GM18858 (cell line): ENCODE measurements around the gene LRBA.
"Not testable (repeated sequence)": the region's sequence is repeated elsewhere in the genome, so short reads cannot be mapped to it uniquely, and the experiment has no call there.

Experiments
- ATAC-seq: cut with Tn5 transposase; IDR thresholded peaks from one replicate; pipeline ENCODE4 v1.9.1; 2021; ENCODE audit not compliant: unreplicated experiment

Gene LRBA

GRCh38 chr4:150578745-150579501, 436.2 kb downstream of the LRBA start:
- ATAC-seq, result no peak

- no peak for ATAC-seq
These were observed 437.3 kb downstream of the LRBA start for GRCh38 chr4:150577796-150578195.

GRCh38 chr4:150574678-150575077, 440.4 kb downstream of the LRBA start:
- no peak for ATAC-seq

DNA sequence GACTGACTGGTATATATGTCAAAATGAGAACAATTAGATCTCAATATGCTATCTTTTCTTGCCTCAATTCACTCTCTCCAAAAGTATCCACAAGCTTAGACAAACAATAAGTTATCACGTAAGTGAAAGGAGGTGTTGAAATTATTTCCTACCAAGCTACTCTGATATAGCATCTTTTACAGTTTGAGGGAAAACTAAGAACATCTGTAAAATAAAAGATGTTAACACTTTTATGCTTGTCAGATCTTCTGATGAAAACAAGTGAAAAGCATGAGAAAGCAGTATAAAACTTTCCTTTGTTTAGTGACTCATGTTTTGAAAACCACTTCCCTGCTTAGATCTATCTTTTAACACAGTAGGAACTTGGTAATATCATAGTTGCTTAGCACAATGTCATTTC, 441.6 kb downstream of the LRBA start:
- ATAC-seq, result no peak

DNA sequence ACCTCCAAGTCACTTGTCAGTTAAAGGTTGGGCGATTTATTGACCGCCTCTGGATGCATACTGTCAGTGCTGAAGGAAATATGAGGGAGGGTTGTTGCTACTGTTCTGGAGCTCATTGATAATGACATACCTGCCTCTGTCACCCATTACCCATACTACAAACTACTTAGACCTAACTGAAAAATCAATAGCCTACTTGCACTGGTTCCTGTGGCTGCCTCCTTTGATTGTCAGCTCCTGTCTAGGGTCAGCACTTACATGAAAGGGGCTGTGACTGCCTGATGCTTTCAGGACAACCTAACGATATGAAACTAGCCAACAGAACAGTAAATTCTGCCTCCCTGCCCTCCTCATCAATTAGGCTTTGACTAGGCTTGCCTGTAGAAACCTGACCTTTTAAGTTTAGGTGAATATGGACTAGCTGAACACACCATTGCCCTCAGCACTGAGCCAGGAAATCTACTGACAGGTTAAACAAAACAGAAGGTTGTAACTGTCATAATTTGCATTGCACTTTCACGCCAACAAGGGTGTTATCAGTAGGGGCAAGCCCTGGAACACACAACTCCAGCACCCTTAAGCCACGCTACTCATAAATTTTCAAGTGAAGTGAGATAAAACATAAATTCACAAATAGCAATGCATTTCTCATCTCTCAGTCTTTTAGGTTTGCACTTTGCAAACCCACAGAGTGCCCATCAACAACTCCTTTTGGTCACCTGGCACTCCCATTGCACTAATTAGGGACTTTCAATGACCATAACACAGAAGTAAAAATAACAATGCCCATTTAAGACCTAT, 442.2 kb downstream of the LRBA start:
- no peak for ATAC-seq

DNA sequence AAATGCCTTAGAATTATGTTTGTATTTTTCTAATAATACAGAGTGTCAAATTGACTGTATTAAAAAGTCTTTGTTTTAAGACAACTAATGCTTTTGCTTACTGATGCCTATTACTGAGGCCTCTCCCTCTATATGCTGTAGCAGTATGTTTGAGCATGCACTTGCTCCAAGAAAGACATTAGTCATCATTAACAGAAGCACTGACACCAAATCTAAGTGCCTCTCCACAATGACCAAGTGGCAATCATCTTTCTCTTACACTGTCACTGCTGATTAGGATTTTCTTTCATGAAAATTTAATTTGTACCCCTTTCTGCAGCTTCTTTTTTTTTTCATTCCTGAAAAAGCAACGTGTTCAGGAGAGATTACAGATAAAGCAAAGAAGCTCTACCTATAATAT, 444.2 kb downstream of the LRBA start:
- no peak for ATAC-seq

GRCh38 chr4:150569998-150570535, 445.0 kb downstream of the LRBA start:
- no peak for ATAC-seq

DNA sequence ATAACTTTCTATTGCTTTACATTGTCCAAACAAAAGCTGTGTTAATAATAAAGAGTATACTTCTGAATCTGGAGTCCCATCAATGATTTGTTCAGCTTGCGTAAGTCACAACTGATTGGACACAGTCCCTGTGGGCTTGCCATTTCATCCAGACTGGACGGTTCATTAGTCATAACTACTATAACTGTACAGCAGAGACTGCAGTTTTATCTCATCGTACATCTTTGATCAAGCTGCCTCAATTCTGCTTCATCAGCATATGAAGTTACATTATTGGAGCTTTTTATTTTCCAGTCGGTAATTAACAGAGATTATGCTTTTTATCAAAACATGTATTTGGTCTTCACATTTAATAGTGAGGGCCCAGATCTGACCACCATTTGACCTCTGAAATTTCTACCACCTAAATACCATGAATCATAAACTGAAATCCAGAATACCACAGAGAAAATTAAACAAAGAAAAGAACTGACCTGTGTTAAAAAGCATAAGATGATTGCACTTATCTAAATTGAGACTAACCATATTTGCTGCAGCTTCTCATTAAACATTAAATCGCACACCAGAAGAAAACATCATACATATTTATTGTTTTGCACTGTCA, 445.6 kb downstream of the LRBA start:
- ATAC-seq, result no peak

DNA sequence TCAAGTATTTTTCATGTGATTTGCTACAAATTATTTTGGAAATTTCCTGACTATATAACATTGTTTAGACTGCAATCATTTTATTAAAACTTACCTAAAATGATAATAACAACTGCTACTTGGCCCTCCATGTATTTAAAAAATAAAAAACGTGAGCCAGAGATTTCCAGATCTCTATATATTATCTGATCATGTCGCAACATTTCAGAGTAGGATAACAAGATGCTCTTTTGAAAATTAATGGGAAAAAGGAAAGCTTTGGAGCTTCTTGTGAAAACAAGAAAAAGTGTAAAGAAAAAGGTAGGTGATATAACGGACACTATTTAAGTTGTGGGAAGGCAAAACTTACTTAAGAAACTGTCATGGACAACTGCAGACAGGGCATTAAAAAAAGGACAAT, 448.0 kb downstream of the LRBA start:
- ATAC-seq, result no peak

DNA sequence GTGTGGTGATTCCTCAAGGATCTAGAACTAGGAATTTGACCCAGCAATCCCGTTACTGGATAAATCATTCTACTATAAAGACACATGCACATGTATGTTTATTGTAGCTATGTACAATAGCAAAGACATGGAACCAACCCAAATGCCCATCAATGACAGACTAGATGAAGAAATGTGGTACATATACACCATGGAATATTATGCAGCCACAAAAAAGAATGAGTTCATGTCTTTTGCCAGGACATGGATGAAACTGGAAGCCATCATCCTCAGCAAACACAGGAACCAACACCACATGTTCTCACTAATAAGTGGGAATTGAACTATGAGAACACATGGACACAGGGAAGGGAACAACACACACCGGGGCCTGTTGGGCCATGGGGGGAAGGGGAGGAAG, 450.1 kb downstream of the LRBA start:
- not testable (repeated sequence) for ATAC-seq

GRCh38 chr4:150562751-150563150, 452.3 kb downstream of the LRBA start:
- no peak for ATAC-seq

- ATAC-seq, result no peak
These were observed 452.8 kb downstream of the LRBA start for GRCh38 chr4:150562250-150562649.

- no peak for ATAC-seq
These were observed 453.8 kb downstream of the LRBA start for GRCh38 chr4:150561143-150561737.

DNA sequence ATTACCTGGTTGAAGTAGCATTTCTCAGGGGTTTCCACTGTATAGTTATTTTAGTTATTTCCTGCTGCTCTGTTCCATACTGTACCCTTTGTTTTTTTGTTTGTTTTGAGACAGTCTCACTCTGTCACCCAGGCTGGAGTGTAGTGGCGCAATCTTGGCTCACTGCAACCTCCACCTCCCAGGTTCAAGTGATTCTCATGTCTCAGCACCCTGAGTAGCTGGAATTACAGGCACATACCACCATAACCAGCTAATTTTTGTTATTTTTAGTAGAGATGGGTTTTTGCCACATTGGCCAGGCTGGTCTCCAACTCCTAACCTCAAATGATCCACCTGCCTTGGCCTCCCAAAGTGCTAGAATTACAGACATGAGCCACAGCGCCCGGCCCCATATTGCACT, 457.3 kb downstream of the LRBA start:
- ATAC-seq, result not testable (repeated sequence)

DNA sequence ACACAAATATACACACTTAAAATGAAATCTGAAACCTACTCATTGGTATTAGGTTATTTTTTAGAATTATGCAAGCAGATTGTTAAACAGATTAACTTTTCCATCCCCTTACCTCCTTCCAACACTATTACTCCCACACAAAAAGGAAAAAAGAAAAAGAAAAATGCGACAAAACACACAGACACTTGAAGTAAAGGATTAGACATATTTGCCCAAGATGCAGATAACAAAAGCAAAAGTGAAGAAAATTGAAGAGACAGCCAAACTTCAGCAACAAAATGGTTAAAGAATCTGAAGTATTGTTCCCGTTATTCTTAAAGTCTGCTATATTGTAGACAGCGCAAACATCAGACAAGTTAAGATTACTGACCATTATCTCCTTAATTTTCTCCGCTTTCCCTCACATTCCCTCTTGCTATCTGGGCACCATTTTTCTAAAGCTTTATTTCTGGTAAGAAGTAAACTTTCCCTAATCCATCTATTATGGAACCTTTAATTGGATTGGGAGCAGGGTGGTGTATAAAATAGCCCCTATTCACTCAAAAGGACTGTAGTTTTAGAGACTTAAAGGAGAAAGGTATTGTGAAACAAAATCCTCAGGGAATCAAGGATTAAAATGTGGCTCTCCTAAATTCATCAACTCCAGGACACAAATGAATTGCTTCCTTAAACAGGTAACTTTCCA, 467.8 kb downstream of the LRBA start:
- ATAC-seq, result no peak

- ATAC-seq, result no peak
These were observed 468.8 kb downstream of the LRBA start for GRCh38 chr4:150546286-150546685.

DNA sequence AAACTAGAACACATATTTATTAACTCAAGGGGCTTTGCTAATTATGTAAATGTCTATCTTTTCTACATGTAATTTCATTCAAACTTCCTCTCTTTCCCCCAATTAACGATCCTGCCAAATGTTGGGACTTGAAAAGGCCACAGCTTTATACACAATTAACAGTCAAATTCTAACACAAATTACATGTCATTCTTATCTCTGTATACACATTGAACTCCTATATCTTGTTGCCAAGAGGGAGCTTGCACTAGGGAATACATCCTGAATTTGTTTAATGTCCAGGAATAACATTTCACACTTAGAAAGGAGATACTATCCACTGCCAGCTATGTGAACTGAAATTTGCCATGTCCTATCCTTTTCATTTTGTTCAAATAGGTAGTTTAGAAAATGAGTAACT, 472.0 kb downstream of the LRBA start:
- no peak for ATAC-seq

GRCh38 chr4:150541681-150542080, 473.4 kb downstream of the LRBA start:
- no peak for ATAC-seq

DNA sequence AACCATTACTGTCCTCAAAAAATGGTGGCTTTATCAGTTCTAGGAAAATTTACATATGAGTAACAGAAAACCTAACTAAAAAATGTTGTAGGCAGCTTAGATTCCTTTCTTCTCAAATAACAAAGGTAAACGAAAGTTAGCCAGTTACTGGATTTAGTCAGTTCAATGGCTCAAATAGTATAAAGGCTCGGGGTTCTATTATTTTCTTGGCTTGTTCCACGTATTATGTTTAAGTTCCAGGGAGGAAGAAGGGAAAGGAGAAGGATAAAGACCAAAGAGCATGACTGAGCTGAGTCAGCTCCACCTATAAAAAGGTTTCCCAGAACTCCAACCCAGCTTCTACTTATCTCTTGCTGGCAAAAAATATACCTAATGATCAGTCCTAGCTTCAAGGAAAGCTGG, 474.1 kb downstream of the LRBA start:
- ATAC-seq, result no peak

- no peak for ATAC-seq
These were observed 474.5 kb downstream of the LRBA start for GRCh38 chr4:150540536-150540935.

DNA sequence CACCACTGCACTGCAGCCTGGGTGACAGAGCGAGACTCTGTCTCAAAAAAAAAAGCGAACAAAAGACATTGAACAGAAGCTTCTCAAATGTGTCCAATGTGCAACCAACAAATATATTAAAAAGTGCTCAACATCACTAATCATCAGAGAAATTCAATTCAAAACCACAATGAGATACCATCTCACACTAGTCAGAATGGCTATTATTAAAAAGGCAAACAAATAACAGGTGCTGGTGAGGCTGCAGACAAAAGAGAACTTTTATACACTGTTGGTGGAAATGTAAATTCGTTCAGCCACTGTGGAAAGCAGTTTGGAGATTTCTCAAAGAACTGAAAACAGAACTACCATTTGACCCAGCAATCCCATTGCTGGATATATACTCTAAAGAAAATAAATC, 477.2 kb downstream of the LRBA start:
- not testable (repeated sequence) for ATAC-seq
